ENCODE measurements around the gene PAPSS2. TPM values are rescaled to one million over a fixed set of nuclear protein-coding genes. Genes with fewer than 3 reads are reported as not detected.

Gene PAPSS2
- total and polyA plus RNA-seq, 2 donors from 2014 or later: 23.5 to 84.2 TPM

- peaks cover 0 to 2% (median 0%) of the 10 kb centered on the region in 3 donors for H3K36me3 ChIP-seq (ENCODE audit: control insufficient read depth in 2 of 3, insufficient read depth in 3 of 3, low read length in 3 of 3)
- intact Hi-C loops (cut with DNase I): no loop called here
- H3K4me3 ChIP-seq (ENCODE audit: low read length in 3 of 3): no peak overlapping the region
- DNase-seq (no peak), FAIRE-seq (no peak)
- TF ChIP-seq CTCF (IDR thresholded peaks at IDR 0.05; ENCODE audit: borderline replicate concordance, extremely low read depth, insufficient read depth): no peak
- no peak overlapping the region for H3K9ac ChIP-seq (ENCODE audit: low read length in 3 of 3)
- H3K27ac ChIP-seq (ENCODE audit: low read depth in 2 of 2, low read length in 2 of 2): no peak overlapping the region
- H3K9me3 ChIP-seq (ENCODE audit: control insufficient read depth in 2 of 3, insufficient read depth in 1 of 3, low read length in 3 of 3): no peaks in the 10 kb centered on the region
- peaks cover 0 to 2% (median 0%) of the 10 kb centered on the region in 3 donors for H3K4me1 ChIP-seq (ENCODE audit: control insufficient read depth in 2 of 3, insufficient read depth in 2 of 3, low read depth in 1 of 3, low read length in 3 of 3)
- H3K27me3 ChIP-seq (ENCODE audit: control insufficient read depth, insufficient read depth, low read length): no peaks in the 10 kb centered on the region
Observed at GRCh38 chr10:87713707-87714106, 54.0 kb downstream of the PAPSS2 start.

- intact Hi-C loops (cut with DNase I): no loop called here
- H3K4me1 ChIP-seq (ENCODE audit: control insufficient read depth in 2 of 3, insufficient read depth in 2 of 3, low read depth in 1 of 3, low read length in 3 of 3): peaks cover 0 to 2% (median 0%) of the 10 kb centered on the region in 3 donors
- no peaks in the 10 kb centered on the region for H3K27me3 ChIP-seq (ENCODE audit: control insufficient read depth, insufficient read depth, low read length)
- no peak for DNase-seq
- no peaks in the 10 kb centered on the region for H3K9me3 ChIP-seq (ENCODE audit: control insufficient read depth in 2 of 3, insufficient read depth in 1 of 3, low read length in 3 of 3)
- H3K9ac ChIP-seq (ENCODE audit: low read length in 3 of 3): no peak overlapping the region
- no peak overlapping the region for H3K4me3 ChIP-seq (ENCODE audit: low read length in 3 of 3)
- TF ChIP-seq CTCF (IDR thresholded peaks at IDR 0.05; ENCODE audit: borderline replicate concordance, extremely low read depth, insufficient read depth): no peak
- peaks cover 0 to 2% (median 0%) of the 10 kb centered on the region in 3 donors for H3K36me3 ChIP-seq (ENCODE audit: control insufficient read depth in 2 of 3, insufficient read depth in 3 of 3, low read length in 3 of 3)
- no peak for FAIRE-seq
- H3K27ac ChIP-seq (ENCODE audit: low read depth in 2 of 2, low read length in 2 of 2): no peak overlapping the region
Observed at GRCh38 chr10:87715552-87716347, 56.1 kb downstream of the PAPSS2 start.

- H3K27ac ChIP-seq (ENCODE audit: low read depth in 2 of 2, low read length in 2 of 2): no peak overlapping the region
- H3K27me3 ChIP-seq (ENCODE audit: control insufficient read depth, insufficient read depth, low read length): no peaks in the 10 kb centered on the region
- no peak overlapping the region for H3K9ac ChIP-seq (ENCODE audit: low read length in 3 of 3)
- H3K4me3 ChIP-seq (ENCODE audit: low read length in 3 of 3): no peak overlapping the region
- peaks cover 0 to 2% (median 0%) of the 10 kb centered on the region in 3 donors for H3K4me1 ChIP-seq (ENCODE audit: control insufficient read depth in 2 of 3, insufficient read depth in 2 of 3, low read depth in 1 of 3, low read length in 3 of 3)
- FAIRE-seq (no peak), DNase-seq (no peak)
- peaks cover 0 to 2% (median 0%) of the 10 kb centered on the region in 3 donors for H3K36me3 ChIP-seq (ENCODE audit: control insufficient read depth in 2 of 3, insufficient read depth in 3 of 3, low read length in 3 of 3)
- intact Hi-C loops (cut with DNase I): no loop called here
- TF ChIP-seq CTCF (IDR thresholded peaks at IDR 0.05; ENCODE audit: borderline replicate concordance, extremely low read depth, insufficient read depth): no peak
- no peaks in the 10 kb centered on the region for H3K9me3 ChIP-seq (ENCODE audit: control insufficient read depth in 2 of 3, insufficient read depth in 1 of 3, low read length in 3 of 3)
Observed at GRCh38 chr10:87716348-87716670, 56.6 kb downstream of the PAPSS2 start.
